ENCODE measurements around the gene THSD7A.

THSD7A gene

GRCh38 chr7:11473807-11474424, 358.1 kb downstream of the THSD7A start:
- H3K4me3 ChIP-seq (ENCODE audit: control insufficient read depth, low read depth, low read length): no peak overlapping the region
- no peak for TF ChIP-seq CTCF (conservative IDR thresholded peaks at IDR 0.05; ENCODE audit: control insufficient read depth, insufficient read depth, low read depth, low read length)
- DNase-seq (ENCODE audit: low read depth): no peak

- TF ChIP-seq CTCF (conservative IDR thresholded peaks at IDR 0.05; ENCODE audit: control insufficient read depth, insufficient read depth, low read depth, low read length): no peak
- DNase-seq (ENCODE audit: low read depth): no peak
- H3K4me3 ChIP-seq (ENCODE audit: control insufficient read depth, low read depth, low read length): no peak overlapping the region
These were observed 358.8 kb downstream of the THSD7A start for GRCh38 chr7:11473220-11473619.

- no peak for TF ChIP-seq CTCF (conservative IDR thresholded peaks at IDR 0.05; ENCODE audit: control insufficient read depth, insufficient read depth, low read depth, low read length)
These were observed 359.4 kb downstream of the THSD7A start for GRCh38 chr7:11472646-11473045.

GRCh38 chr7:11471255-11471654, 360.7 kb downstream of the THSD7A start:
- no peak for TF ChIP-seq CTCF (conservative IDR thresholded peaks at IDR 0.05; ENCODE audit: control insufficient read depth, insufficient read depth, low read depth, low read length)
- DNase-seq (ENCODE audit: low read depth): no peak
- no peak overlapping the region for H3K4me3 ChIP-seq (ENCODE audit: control insufficient read depth, low read depth, low read length)

More at GRCh38 chr7:11472646-11473045, 359.4 kb downstream of the THSD7A start:
- DNase-seq (ENCODE audit: low read depth): no peak
- H3K4me3 ChIP-seq (ENCODE audit: control insufficient read depth, low read depth, low read length): no peak overlapping the region

GRCh38 chr7:11469028-11469745, 362.8 kb downstream of the THSD7A start:
- no peak overlapping the region for H3K4me3 ChIP-seq (ENCODE audit: control insufficient read depth, low read depth, low read length)
- TF ChIP-seq CTCF (conservative IDR thresholded peaks at IDR 0.05; ENCODE audit: control insufficient read depth, insufficient read depth, low read depth, low read length): no peak
- no peak for DNase-seq (ENCODE audit: low read depth)

GRCh38 chr7:11466517-11467105, 365.4 kb downstream of the THSD7A start:
- H3K4me3 ChIP-seq (ENCODE audit: control insufficient read depth, low read depth, low read length): no peak overlapping the region
- no peak for TF ChIP-seq CTCF (conservative IDR thresholded peaks at IDR 0.05; ENCODE audit: control insufficient read depth, insufficient read depth, low read depth, low read length)
- no peak for DNase-seq (ENCODE audit: low read depth)

Data from fibroblast of mammary gland (primary cell).